Stomach (tissue), 4 donors: ENCODE results near the gene NEIL1.
"Not testable (repeated sequence)": the region's sequence is repeated elsewhere in the genome, so short reads cannot be mapped to it uniquely, and the experiment has no call there.

ENCODE experiments used
- CTCF ChIP-seq, 7 experiments: fragments of 450-650 bp in 4 of 7; fragments of 200-600 bp in 3 of 7; sonication (generic) in 3 of 7; IDR thresholded peaks; one replicate each; pipeline ENCODE4 v1.5.1; 2016 to 2019; ENCODE audit warnings: antibody characterized with exemption in 7 of 7, control low read depth in 2 of 7, mild to moderate bottlenecking in 1 of 7
- POLR2A ChIP-seq, 4 donors: fragments of 450-650 bp; IDR thresholded peaks; one replicate each; pipeline ENCODE4 v1.6.1; 2016; ENCODE audit warnings: antibody characterized with exemption in 4 of 4, control low read depth in 2 of 4, mild to moderate bottlenecking in 1 of 4, moderate library complexity in 1 of 4
- POLR2AphosphoS5 ChIP-seq, 3 donors: sonication (generic); formaldehyde crosslinking; IDR thresholded peaks; one replicate each; pipeline ENCODE4 v1.6.1; 2016; ENCODE audit warnings: antibody characterized with exemption in 3 of 3

DNA sequence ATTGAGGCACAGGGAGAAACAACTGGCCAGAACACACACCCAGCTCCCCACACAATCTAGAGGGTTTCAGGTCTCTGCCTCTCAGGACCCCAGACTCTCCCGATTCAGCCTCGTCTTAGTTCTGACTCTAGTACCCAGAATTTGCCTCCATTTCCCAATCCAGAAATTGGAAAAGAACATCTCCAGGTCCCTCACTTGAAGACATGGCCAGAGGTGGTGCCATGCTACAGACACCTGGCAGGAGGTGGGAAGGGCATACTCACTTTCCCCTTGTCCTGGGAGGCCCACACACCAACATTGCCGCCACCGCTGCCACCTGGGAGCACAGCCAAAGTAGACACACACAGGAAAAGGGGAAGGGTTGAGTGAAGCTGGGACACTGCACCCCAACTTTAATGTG lies 44.1 kb upstream of the NEIL1 start:
- not testable (repeated sequence) for TF ChIP-seq CTCF, POLR2A, POLR2AphosphoS5 (IDR thresholded peaks at IDR 0.05)
